ENCODE data around the gene OR10A2.
"Not testable (repeated sequence)": the region's sequence is repeated elsewhere in the genome, so short reads cannot be mapped to it uniquely, and the experiment has no call there.

OR10A2 gene, protein sequence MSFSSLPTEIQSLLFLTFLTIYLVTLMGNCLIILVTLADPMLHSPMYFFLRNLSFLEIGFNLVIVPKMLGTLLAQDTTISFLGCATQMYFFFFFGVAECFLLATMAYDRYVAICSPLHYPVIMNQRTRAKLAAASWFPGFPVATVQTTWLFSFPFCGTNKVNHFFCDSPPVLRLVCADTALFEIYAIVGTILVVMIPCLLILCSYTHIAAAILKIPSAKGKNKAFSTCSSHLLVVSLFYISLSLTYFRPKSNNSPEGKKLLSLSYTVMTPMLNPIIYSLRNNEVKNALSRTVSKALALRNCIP

DNA sequence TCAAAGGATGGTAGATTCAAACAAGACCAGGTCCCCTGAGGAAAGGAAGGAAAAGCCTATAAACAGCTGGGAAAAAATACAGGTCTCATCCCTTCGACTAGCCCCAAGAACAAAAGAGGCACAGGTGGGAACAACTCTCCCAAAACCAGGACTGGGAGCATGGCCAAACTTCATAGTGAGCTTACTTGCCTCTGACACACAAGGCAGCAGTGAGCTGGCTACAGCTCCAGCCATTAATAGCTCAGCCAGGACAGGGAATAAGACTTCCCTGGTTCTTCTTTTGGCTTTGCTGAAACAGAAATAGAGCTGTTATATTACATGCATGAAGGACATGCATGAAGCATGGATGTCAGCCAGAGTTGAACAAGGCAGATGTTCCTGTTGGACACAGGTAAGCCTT, at the start of gene OR10A2:
Gene OR10A2, plus strand, starts transcription at position 97 of the 400 bp plus-strand sequence. CDS start 6,698 bp downstream, outside the sequence.
- DNase-seq (ENCODE audit: low spot score): peak; percentile 5

DNA sequence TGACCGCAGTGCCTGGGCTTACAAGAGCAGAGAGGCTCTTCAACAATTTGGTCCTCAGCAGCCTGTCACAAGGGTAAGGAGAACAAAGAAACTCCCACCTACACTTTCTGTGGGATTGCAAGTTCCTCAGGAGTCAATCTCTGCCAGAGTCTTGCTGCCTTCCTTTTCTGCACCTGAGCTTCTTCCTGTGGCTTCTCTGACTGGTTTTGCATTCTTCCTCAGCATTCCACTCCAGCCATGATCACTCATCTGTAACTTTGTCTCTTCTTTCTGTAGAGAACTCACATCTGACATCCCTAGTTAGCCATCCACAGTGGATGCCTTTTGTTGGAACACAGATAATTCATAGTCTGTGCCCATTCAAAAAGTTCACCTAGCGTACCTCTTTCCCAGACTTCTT, 49.2 kb upstream of the OR10A2 start:
- DNase-seq (ENCODE audit: low spot score): peak; percentile 81

DNA sequence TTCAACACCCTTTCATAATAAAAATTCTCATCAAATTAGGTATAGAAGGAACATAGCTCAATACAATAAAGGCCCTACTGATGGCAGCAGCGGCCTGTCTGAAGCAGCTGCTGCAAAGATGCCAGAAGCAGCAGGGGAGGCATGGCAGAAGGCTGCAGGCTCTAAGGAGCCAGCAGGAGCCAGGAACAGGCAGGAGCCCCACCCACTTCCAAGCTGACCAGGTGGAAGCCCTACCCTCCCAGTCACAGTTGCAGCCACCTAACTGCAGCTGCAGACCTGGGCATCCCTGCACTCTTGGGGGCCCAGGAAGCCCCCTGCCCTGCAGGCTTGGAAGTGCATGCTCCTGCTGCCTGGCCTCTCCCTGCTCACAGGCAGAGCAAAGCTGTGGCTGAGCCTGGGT, 45.2 kb upstream of the OR10A2 start:
- DNase-seq (ENCODE audit: low spot score): no peak

DNA sequence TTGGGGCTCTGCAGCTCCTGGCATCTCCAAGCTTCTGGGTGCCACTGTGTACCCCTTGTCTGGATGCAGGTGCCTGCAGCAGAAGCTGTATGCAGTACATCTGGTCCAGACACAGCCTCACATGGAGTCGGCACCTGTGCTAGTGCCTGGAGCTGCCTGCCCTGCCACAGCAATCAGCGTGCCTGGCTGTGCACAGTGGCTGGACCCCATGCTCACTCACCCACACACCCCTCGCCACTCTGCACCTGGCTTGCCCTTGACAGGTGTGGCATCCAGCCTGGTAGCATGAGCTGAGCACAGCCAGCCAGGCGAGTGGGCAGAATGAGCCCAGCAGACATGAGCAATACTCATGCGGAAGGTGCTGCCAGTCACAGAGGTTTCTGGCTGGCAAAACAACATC, 43.9 kb upstream of the OR10A2 start:
- DNase-seq (ENCODE audit: low spot score): no peak

DNA sequence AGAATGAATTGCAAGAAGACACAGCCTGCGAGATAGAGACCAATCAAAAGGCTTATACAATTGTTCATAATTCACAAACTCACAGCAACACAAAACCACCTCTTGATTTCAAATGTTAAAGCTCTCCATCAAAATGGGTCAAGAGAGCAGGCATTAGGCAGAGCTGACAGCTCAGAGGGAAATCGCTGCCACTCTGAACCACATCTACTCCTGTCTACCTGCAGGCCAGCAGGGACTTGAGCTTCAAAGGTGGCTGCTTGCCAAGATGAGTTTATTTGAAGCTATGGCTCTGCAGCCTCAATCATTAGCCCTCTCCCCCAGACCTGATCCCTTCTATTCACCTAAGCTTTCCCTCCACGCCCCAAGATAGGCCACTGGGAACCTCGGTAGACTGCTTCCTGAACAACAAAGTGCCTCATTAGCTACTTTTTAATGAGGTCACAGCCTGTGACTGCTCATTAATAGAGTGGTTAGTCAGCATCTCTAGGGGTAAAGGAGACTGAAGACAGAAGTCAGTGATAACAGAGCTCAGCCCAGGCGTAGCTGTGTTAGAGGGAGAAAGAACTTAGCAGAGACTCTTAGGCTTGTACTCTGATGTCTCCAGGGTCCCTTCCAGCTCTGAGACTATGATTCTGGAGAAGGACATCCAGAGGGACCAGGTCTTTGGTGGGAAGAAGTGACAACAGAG, 38.6 kb upstream of the OR10A2 start:
- DNase-seq (ENCODE audit: low spot score): peak; percentile 2

DNA sequence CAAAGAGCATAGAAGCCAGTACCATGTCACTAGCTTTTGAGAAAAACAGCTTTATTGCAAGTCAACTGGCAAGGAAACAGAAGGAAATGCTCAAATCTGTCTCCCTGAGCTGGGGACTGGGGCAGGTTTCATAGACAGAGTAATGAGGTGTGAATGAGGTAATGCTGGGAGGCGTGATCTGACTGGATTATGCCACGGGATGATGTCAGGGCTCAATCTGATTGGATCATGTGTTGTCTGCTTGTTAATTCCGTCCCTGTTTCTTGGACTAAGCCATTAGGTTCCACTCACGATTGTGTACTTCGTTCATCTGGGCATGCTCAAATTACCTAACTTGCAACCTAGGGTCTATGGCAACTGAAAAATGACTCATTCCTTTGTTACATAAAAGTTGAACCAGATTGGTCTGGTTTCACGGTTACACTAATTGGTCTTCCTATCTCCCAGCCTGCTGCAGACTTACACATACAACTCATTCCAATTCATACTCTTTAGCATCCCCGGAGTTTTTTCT, 37.6 kb upstream of the OR10A2 start:
- no peak for DNase-seq (ENCODE audit: low spot score)

DNA sequence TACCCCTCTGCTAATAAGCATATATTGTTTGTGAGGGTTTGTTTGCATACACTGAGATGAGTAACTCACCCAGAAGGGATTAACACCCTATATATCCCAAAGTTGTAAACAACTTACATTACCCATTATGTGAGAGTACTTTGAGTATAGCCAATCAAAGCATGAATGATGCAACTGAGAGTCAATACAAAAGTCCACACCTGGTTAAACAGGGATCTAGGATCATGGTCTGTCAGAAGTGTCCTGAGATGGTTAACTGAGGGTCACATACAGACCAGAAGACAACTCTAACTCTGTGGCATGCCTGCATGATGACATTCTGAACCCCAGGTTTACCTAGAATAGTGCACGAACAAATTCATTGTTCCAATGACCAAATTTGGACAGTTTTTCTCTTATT, 34.8 kb upstream of the OR10A2 start:
- no peak for DNase-seq (ENCODE audit: low spot score)

DNA sequence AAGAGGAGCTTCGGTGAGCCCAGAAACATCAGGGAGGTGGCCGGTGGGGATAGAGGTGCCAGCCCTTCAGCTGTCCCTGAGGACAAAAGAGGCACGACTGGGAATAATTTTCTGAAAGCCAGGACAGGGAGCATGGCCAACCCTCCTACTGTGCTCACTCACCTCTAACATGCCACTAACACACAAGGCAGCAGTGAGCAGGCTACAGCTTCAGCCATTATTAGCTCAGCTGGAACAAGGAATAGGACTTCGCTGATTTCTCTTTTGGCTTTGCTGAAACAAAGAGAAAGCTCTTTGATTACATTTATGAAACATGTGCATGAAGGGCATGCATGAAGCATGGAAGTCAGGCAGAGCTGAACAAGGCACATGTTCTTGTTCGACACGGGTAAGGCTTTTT, 29.5 kb upstream of the OR10A2 start:
- no peak for DNase-seq (ENCODE audit: low spot score)

DNA sequence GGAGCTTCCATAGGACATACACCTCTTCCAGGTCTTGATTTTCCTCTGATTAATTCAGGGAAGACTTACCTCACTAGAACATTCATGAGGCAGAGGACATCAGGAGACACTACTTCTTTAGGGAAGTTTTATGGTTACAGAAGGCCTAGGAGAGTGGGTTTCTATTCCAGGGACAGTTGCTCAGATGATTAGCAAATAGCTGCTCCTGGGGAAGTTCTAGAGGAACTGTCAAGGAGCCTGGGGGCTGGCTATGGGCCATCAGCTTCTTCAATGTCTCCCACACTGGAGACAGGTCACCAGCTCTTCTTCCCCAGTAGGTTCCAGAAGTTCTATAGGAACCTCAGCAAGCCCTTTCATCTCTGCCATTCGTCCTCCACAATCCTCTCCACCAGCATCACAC, 28.8 kb upstream of the OR10A2 start:
- no peak for DNase-seq (ENCODE audit: low spot score)

DNA sequence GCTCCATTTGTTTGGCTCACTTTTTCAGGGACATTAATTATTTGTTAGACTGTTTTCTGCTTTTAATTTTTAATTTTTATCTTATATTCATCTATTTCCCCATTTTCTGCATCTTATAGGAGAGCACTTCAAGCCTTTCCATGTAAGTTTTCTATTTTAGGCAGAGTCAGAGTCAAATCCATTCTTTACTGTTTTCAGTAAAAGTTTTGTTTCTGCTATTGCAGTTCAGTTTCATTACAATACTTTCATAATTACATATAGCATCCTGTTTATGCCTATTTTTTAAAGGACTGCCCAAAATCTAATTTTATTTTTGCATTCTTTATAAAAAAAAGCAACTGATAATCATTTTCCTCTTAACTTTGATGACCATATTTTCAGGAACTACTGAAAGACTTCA, 21.2 kb upstream of the OR10A2 start:
- no peak for DNase-seq (ENCODE audit: low spot score)

DNA sequence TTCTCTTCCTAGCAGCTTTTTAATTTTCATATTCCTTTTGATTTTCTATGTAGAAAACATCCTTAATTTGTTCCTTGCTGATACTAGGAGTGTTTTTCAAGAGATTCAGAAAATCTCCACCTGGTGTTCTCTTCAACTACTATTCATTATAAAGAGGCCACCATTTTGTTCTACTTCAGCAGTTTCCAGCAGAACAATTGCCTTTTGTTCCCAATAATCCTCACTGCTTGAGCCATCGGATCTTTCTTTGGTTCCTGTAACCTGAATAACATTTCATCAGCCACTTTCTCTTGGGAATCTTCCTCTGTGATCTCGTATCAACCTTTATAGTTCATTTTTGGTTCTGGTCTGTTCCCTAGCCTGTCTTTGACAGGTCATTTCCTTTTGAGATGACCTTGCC, 19.2 kb upstream of the OR10A2 start:
- no peak for DNase-seq (ENCODE audit: low spot score)

DNA sequence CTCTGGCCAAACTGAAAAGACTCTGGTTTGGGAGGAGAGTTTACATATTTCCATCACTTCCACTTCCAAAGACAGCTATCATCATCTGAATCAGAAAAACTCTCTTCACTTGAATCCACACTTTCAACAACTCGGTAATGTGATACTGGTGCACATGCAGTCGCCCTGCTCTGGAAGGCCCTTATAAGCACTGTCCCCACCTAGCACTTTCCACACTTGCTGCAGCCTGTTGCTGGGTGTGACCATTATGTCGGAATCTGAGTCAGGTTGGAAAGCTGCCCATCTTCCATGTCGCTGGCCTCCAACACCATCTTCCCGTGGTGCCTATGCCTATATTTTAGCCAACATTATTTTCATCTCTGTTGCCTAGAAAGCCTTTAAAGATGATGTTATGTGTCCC, 18.5 kb upstream of the OR10A2 start:
- no peak for DNase-seq (ENCODE audit: low spot score)

DNA sequence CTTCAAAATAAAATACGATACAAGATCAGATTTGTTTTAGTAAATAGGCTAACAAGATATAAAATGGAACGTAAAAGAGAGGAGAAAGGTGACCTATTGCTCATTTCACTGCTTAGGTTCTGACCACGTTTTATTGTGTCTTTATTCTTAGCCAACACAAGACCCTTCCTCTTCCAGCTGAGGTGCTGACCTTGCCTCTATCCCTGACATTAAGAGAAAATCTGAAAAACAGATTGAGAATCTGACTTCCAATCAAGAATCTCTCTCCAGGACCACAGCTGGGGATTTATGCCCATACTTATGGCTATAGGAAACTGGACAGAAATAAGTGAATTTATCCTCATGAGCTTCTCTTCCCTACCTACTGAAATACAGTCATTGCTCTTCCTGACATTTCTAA, 17.5 kb upstream of the OR10A2 start, which contains the start of gene OR10A5:
Gene OR10A5, plus strand, starts transcription at position 301 of the 400 bp plus-strand sequence. Its CDS starts 0 bp downstream, at position 301.
- no peak for DNase-seq (ENCODE audit: low spot score)

DNA sequence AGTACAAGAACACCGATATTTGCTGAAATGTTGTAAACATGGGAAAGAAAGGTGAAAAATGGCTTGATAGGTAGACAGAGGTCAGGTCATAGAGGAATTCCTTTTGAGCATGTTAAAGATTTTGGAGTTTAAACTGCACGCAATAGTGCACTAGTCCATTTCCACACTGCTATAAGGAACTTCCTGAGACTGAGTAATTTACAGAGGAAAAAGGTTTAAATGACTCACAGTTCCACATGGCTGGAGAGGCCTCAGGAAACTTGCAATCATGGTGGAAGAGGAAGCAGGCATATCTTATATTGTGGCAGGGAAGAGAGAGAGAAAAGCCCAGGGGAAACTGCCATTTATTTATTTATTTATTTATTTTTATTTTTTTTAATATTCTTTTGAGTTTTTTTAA, 12.3 kb upstream of the OR10A2 start:
- peak; percentile 57 for DNase-seq (ENCODE audit: low spot score)

DNA sequence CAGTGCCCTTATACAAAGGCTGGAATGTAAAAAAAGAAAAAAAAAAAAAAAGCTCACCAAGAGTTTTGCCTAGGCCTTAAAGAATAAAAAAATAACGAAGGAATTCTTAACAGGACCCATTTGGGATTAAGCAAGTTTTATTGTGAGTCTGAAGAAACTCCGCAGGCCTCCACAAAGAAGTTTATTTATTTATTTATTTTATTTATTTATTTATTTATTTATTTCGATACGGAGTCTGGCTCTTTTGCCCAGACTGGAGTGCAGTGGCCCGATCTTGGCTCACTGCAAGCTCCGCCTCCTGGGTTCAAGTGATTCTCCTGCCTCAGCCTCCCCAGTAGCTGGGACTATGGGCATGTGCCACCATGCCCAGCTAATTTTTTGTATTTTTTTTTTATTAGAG, 8.1 kb upstream of the OR10A2 start:
- DNase-seq (ENCODE audit: low spot score): not testable (repeated sequence)

DNA sequence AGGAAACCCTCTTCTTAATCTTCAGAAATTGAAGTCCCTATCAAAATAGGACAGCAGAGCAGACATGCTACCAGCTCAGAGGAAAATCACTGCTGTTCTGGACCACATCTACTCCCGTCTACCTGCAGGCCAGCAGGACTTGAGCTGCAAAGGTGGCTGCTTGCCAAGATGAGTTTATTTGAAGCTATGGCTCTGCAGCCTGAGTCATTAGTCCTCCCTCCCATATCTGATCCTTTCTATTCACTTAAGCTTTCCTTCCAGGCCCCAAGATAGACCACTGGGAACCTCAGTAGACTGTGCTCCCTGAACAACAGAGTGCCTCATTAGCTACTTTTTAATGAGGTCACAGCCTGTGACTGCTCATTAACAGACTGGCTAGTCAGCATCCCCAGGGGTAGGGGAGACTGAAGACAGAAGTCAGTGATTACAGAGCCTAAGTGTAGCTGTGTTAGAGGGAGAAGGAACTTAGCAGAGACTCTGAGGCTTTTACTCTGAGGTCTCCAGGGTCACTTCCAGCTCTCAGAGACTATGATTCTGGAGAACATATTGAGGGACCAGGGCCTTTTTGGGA, 6.8 kb upstream of the OR10A2 start:
- DNase-seq (ENCODE audit: low spot score): peak; percentile 79

DNA sequence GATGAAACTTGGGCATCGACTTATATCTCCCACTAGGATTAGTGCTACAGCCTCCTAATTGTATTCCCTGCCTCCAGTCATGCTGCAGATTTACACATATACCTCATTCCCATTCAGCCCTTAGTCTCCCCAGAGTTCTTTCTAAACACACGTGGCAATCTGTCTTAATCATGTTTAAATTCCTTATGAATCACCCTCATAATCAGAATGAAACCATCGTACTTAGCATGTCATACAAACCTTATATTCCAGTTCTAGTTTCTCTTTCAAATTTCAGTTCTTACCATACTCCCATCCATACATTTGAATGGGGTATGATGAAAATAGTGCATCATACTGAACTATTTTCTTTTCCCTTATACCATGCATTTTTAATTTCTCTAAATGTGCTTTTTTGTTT, 6.0 kb upstream of the OR10A2 start:
- no peak for DNase-seq (ENCODE audit: low spot score)

DNA sequence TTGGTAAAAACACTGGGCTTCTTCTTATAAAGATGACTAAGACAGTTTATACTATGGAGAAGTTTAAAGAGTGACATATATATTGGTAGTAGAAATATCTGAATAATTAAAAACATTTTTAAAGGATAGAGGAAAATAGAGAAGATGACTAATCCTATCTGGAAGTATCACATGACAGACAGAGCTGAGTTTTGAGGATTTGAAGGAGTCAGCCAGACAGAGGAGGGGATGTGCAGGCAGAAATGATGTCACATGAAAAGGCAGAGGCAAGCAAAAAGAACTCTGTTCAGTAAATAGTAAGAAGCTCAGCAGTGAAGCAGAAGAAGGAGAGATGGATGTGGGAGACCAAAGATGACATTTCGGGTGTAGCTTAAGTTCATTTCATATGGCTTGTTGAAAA, 1.6 kb downstream of the OR10A2 start:
- peak; percentile 31 for DNase-seq (ENCODE audit: low spot score)

DNA sequence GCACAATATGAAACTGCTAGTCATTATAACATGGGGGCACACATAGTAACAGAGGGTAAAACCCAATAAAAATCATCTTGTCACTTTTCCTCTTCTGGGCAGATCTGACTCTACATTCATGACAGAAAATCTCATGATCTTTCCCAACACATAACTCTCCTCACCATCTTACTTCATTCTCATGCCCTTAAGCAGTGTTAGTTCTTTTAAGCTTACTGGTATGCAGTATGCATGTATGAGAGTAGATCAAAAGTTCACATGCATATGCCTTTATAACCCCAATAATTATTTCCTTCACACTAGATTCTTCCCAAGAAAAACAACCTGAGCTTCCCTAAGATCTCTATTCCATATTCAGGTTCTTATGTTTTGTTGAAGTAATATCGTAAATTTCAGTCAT, 8.4 kb downstream of the OR10A2 start:
- DNase-seq (ENCODE audit: low spot score): no peak

DNA sequence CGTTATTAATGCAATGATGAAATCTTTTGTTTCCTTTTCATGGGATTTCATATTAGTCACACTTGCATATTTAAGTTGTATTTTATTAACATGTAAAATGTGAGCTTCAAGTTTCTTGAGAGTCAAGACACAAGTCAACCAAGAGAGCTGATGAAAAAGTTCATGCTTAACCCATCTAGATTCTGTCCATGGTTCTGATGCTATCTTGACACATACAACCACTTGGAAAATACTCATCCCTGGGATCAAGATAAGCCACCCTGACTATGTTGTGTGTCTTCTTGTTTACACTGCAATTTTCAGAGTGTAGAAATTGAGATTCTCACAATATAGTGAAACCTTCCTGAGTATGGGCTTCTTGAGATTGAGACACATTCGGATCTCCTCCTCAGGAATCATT, 12.9 kb downstream of the OR10A2 start:
- DNase-seq (ENCODE audit: low spot score): no peak

DNA sequence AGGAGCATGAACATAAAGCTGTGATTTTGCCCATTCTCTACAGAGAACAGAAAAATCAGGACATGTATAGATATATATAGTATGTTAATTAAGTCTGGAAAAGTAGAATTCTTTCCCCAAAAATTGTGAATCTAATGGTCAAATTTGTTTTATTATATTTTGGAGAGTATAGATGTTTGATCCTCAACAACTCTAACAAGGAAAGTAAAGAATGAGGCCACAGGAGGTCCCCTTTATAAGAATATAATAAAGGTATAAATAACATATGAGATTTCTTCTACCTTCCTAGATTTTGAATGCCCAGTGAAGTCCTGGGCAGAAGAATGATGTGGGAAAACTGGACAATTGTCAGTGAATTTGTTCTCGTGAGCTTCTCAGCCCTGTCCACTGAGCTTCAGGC, 13.5 kb downstream of the OR10A2 start, which contains the start of gene OR10A4:
Gene OR10A4, plus strand, starts transcription at position 301 of the 400 bp plus-strand sequence. Its CDS starts 23 bp downstream, at position 324.
- no peak for DNase-seq (ENCODE audit: low spot score)

DNA sequence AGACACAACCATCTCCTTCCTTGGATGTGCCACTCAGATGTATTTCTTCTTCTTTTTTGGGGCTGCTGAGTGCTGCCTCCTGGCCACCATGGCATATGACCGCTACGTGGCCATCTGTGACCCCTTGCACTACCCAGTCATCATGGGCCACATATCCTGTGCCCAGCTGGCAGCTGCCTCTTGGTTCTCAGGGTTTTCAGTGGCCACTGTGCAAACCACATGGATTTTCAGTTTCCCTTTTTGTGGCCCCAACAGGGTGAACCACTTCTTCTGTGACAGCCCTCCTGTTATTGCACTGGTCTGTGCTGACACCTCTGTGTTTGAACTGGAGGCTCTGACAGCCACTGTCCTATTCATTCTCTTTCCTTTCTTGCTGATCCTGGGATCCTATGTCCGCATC, 14.1 kb downstream of the OR10A2 start:
- no peak for DNase-seq (ENCODE audit: low spot score)

DNA sequence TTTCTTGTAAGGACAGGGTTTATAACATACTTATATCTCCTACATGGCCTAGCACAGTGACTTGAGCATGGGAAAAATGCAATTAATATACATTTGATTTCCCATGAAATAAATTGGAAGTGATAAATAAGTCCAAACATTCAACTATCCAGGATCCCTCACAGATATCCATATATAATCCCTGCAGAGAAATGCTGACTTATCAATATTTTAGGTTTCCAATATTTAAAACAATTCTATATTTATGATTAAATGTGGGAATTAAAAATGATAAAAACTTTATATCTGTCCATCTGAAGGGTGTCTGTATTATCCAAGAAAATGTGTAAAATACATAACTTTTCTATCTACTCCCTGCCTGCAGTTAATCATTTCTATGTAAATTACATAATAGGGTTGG, 19.9 kb downstream of the OR10A2 start:
- DNase-seq (ENCODE audit: low spot score): no peak

All from kidney tubule cell (primary cell).